HG02610 (cell line): Measurements from ENCODE around the gene ALDH3B1.

ENCODE experiments used
- ATAC-seq: cut with Tn5 transposase; IDR thresholded peaks from one replicate; pipeline ENCODE4 v1.9.1; 2021; ENCODE audit warnings: mild to moderate bottlenecking, moderate library complexity; ENCODE audit not compliant: unreplicated experiment

The ALDH3B1 gene

DNA sequence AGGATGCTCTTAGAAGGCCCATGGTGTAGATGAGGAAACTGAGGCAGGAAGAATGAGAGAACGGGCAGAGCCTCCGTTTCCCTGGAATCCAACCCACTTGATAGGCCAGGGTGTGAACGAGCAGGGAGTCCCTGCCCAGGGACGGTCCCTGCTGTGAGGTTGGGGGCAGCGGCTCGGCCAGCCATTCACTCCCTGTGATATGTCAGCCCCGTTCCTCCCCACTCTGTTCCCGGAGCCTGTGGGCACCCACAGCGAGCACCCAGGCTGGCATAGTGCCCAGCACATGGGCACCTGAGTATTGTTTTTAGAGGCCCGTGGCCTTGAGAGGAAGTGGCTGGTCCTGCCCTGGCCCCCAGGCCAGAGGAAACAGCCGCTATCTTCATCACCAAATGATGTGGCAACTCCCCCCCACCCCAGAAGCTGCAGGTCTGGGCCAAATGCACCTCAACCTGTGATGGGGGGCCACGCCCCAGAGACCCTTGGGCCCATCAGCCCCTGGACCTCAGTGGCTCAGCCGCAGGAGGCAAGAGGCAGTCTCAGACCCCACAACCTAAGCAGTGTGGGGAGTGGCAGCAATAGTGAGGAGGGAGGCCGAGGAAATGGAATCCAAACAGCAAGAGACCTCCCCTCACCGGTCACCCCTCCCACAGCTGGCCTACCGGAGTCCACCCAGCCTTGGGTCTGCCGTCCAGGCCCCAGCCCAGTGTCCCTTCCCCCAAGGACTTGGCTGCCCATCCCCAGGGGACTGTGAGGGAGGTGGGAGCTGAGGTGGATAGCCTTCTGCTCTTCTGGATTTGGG lies 2.1 kb downstream of the ALDH3B1 start:
- no peak for ATAC-seq

DNA sequence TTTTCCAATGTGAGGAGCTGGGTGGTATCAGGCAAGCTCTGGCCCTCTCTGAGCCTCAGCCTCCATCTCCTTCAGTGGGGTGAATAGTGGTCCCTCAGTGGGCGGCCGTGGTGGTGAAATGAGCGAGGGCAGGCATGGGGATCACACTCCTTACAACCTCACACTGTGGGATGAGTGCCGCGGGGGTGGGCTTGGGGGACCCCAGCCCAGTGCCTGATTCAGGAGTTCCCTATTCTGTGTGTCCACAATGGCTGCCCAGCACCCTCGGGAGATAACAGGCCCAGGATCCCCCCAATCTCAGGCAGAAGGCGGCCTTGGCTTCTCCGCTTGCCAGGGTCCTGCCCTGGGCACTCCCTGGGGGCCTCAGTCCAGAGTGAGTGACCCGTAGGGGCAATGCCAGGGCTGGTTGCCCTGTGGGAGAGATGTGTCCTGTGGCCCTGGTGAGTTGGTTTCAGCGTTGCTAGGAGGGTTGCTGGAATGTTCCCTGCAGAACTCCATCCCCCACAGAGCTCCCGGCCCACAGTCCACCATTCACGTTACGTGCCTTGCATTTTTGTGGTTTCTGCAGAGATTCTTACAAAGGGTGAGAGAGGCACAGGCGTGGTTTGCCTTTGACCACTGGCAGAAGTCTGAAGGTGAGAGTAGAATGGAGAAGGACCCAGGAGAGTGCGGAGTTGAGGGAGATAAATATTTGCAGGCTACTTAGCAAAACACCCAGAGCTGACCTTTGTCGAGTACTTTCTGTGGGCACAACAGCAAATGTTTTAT lies 2.9 kb downstream of the ALDH3B1 start:
- no peak for ATAC-seq

DNA sequence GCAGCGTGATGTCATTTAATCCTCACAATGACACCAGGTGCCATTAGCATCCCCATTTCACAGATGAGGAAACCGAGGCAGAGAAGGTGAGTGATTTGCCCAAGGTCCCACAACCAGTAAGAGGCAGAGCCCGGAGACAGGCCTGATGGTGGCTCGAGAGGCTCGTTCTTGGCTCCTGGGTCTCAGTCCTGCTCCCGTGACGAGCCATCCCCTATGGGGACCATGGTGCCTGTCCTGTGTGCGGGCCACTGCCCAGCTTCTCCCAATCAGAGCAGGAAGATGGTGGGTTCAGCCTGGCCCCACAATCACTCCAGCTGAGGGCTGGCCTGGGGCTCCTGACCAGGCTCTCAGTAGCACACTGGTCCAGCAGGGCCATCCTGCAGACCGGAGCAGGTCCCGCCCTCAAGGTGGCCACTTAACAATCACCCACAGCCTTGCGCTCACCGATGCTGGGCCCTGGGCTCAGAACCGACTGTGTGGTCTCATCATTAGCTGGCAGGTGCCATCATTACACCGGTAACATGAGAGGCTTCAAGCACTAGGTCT lies 3.6 kb downstream of the ALDH3B1 start:
- no peak for ATAC-seq

DNA sequence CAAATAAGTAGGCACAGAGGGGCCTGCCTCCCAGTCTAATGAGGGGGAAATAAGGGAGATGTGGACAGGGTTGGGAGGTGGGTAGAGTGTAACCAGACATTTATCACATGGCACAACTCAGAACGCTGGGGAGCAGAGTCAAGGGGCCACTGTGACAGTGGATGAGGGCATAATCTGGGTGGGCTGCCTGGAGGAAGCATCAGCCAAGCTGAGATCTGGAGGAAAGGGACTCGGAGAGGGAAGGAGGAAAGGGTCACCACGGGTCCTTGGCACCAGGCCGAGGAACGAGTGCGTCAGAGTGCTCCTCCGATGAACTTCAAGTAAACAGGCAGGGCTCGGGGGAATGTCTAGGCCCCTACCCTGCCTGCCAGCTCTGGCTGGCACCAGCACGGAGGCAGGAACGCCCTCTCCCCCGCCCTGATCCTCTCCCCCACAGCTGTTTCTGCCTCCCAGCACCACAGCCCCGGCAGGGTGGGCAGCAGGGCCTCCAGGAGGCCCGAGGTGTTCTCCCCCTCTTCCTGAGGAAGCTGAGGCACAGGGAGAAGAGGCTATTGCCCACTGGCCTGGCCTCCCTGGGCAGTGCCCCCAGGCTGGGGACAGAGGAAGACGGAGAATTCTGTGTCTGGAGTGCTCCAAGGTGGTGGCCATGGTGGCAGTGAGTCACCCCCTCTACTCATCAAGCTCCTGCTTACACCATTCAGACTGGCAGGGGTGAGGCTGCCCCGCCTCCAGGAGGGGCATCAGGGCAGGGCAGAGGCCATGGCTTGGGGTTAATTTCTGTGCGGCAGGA lies 4.2 kb downstream of the ALDH3B1 start:
- ATAC-seq = no peak

DNA sequence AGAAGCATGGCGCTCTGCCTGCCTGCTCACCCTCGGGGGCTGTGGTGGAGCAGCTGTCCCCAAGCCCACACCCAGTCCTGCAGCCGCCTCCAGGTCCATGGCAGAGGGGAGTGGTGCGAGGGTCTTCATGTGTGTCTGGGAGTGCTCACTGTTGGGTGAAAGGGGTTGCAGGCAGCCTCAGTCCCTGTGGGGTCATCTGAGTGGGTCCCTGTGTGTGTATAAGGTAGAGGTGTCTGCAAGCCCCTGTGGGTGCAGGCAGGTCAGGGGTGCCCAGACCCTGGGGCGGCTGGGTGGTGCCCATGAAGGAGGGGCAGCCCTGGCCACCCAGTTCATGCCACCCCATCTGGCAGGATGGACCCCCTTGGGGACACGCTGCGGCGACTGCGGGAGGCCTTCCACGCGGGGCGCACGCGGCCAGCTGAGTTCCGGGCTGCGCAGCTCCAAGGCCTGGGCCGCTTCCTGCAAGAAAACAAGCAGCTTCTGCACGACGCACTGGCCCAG lies 4.9 kb downstream of the ALDH3B1 start:
- ATAC-seq = no peak

DNA sequence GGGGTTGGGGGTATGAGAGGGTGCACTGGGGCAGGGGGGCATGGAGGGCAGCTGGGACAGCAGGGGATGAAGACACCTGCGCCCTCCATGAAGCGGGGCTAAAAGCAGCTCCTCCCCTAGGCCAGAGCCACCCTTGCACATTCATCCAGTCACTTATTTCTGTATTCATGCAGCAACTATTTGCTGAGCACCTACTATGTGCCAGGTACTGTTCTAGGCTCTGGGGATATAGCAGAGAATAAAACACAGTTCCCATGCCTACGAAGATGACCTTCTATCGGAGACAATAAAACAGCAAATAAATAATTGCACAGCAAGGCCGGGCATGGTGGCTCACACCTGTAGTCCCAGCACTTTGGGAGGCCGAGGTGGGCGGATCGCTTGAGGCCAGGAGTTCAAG lies 5.3 kb downstream of the ALDH3B1 start:
- ATAC-seq = no peak

DNA sequence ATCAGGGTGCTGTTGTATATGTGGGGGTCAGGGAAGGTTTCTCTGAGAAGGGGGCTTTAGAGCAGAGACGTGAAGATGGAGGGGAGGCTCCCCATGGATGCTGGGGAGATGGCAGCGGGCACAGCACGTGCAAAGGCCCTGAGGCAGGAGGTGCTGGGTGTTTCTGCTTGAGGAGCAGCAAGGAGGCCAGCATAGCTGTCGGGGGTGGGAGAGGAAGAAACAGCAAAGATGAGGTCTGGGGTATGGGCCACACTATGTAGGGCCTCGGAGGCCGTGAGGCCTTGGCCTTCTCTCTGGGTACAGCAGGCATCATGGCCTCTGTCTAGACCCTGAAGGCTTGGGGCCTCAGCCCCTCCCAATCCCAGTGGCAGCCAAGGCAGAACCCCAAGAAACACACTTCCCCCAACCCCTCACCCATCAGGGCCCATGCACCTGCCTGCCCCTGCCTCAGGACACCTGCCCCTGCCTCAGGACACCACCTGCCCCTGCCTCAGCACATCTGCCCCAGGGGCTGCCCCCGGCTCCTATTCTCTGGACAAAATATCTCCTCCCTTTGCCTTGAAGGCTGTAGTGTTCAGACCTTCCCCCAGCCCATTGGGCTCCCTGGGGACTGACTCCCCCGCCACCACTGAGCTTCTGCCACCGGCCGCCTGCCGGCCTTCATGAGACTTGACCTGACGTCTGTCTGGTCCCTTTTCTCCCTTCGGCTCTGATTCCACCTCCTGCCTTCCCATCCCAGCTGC lies 6.2 kb downstream of the ALDH3B1 start:
- no peak for ATAC-seq

DNA sequence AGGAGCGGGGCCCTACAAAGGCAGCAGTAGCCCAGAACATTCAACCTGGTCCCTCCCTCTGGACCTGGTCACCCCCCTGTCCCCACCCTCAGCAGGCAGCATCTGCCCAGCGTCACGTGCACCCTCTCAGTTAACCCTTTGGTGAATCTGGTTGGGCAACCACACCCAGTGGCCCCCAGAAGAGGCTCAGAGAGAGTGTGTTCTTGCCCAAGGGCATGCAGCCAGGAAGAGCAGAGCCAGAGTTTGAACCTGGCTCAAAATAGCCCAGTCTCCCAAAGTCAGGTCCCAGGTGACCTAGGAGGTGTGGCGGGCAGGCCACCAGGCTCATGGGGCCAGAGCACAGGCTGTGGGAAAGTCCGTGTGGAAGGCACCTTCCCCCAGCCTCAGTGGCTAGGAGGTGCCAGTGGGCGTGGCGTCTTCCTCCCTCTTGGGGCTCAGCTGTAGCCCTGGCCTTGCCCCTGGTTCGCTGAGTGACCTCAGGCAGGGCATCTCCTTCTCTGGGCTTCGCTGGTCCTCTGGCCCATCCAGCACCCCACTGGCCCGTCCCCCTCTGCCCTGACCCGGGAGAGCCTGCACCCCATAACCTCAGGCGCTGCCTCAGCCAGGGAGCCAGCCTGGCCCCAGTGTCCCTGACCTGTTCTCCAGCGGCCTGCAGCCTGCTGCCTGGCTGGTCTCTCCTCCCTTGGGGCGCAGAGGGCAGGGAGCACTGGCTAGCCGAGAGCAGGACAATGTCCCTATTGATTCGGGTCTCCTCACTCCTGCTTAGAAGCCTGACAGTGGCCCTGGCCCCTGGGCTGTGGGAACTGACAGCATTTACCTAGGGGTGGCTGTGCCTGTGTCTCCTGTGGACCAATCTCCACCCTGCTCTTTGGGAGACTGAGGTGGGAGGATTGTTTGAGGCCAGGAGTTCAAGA lies 7.0 kb downstream of the ALDH3B1 start:
- no peak for ATAC-seq

DNA sequence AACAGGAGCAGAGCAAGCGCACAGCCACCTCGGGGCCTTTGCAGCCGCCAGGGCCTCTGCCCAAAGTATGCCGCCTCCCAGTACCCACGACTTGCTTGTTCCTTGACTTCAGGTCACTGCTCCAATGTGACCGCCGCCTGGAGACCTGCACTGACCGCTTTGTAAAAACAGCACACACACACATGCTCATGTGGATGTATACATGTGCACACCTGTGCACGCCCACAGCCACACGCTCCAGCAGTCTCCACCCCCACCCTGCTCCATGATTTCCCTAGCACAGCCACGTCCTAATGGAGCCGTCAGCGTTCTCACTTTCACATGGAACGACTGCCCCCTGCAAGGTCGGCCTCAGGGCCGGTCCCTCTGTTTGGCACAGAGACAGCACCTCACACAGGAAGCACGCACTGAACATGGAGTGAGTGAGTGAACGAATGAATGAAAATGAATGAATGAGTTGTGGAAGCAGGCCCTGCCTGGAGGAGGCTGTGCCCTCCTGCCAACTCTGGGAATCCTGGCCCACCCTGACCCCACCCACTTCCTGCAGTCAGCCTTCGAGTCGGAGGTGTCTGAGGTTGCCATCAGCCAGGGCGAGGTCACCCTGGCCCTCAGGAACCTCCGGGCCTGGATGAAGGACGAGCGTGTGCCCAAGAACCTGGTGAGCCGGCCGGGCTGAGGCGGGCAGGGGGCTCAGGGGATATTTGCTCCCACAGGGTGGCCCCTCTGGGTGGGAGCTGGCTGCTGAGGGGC lies 8.0 kb downstream of the ALDH3B1 start:
- ATAC-seq = no peak

DNA sequence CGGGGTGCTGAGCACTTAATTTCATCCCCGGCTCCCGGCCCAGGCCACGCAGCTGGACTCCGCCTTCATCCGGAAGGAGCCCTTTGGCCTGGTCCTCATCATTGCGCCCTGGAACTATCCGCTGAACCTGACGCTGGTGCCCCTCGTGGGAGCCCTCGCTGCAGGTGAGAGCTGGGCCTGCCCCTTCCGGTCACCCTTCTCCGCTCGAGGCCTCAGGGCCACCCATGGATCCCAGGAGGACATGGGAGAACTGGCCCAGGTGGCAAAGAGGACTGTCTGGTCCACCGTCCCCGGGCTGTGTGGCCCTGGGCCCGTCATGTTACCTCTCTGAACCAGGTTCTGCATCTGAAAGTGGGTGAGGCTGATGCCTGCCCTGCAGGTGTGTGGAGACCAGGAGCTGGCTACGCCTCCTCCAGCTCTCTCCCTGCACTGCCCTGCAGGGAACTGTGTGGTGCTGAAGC lies 8.6 kb downstream of the ALDH3B1 start:
- ATAC-seq = no peak

DNA sequence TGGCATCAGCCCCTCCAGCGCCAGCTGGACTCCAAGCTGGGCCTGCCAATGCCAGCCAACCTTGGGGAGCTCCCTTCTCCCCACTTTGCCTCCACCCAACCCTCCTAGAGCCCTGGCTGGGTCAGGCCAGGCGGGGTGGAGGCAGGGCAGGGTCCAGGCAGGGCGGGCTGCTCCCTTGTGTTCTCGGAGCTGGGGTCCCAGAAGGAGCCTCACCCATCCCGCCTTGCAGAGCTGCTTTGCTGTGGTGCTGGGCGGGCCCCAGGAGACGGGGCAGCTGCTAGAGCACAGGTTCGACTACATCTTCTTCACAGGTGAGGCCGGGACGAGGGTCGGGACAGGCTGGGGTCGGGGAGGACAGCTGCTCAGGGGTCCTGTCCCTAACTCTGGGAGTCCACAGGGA lies 9.4 kb downstream of the ALDH3B1 start:
- ATAC-seq = no peak

DNA sequence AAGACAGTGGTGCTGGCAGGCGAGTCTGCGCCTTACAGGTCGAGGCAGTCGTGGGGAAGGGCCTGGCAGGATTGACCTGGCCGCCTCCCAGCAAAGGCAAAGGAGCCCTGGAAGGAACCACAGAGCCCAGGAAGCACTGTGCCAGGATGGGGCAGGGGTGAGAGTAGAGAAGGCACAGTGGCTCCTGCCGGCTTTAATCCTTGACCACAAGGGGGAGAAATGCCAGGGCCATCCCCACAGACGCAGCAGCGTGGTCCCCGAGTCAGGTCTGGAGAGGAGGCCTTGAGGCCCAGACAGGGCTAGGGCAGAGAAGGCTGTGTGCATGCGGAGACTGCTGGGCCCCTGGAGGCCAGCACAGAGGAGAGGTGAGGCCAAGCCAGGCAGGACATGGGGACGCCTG lies 10.4 kb downstream of the ALDH3B1 start:
- ATAC-seq = no peak

DNA sequence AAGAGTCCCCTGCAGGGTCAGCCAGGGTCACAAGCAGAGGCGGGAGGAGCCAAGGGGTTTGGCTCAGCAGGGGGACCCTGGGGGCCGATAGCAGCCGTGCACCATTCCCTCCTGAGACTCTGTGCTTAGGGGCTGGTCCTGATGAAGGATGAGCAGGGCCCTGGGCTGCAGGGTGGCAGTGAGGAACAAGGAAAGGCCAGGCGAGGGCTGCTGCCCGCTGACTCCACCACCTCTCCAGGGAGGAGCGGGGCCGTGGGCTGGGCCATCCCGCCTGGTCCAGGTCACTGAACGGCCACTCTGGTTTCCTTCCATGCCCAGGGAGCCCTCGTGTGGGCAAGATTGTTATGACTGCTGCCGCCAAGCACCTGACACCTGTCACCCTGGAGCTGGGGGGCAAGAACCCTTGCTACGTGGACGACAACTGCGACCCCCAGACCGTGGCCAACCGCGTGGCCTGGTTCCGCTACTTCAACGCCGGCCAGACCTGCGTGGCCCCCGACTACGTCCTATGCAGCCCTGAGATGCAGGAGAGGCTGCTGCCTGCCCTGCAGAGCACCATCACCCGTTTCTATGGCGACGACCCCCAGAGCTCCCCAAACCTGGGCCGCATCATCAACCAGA lies 11.2 kb downstream of the ALDH3B1 start:
- no peak for ATAC-seq

DNA sequence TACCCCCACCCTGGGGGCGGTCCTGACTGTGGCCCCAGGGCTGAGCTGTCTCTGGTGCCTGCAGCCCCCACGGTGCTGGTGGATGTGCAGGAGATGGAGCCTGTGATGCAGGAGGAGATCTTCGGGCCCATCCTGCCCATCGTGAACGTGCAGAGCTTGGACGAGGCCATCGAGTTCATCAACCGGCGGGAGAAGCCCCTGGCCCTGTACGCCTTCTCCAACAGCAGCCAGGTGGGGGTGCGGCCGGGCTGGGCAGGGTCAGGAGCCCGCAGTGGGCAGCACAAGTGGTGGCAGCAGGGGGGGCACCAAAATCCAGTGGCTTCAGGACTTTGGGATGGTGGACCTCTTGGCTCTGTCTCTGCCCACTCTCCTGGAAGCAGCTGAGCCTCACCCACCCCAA lies 12.4 kb downstream of the ALDH3B1 start:
- ATAC-seq = no peak

DNA sequence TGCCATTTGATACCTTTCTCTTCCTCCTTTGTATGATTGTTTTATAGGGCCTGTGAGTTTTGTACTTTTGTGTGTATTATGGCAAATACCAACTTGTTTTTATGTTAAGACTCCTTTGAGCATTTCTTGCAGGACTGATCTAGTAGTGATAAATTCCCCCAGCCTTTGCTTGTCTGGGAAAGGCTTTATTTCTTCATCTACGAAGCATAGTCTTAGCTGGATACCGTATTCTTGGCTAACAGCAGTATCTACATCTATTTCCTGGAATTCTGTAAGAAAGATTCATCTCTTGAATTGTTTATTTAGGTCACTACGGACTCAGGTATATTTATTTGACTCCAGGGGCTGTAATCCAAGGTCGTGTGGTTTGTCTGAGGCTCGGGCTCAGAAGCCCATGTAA lies 14.4 kb downstream of the ALDH3B1 start:
- no peak for ATAC-seq

DNA sequence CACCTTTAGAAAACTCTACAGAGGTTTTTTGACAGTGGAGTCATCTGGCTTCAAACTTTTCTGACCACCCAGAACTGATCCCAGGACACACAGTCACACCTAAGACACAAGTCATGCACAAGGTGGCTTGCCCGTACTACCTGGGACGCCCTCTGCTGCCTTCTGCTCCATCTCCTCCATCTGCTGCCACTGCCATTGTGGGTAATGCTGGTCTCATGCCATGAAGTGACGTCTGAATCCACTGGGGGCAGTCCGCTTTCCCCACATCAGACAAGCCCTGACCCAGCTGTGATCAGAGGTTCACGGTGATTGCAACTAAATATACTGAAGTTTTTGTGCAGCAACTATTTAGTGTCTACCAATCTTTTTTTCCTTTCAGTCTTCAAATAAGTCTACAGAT lies 14.9 kb downstream of the ALDH3B1 start:
- no peak for ATAC-seq

DNA sequence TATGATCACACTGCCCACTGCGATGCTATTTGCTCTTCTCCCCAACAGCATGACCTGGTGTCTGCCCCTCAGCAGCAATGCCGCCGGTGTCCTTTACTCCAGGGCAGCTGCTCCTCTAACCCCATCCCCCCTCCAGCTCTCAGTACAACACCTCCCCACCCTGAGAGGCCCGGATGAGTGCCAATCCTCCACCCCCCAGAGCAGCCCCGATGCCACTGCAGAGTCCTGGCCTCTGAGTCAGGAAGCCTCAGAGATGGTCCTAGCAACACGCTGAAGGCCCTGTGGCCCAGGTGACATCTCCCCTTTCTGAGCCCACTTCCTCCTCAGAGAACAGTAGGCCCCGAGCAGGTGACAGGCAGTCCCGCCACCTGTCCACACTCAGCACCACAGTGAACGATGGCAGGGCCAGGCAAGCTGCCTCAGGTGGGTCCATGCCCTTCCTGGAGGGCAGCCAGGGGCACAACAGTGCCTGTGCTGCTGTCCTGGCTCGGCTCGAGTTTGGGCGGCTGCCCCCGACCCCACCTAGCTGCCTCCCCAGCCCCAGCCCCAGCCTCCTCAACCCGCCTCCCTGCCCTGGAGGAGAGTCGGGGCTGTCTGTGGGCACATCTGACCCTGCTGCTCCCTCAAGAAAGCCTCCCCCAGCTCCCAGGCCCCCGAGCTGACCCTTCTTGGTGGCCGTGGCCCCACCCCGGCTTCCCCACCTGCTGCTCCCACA lies 16.4 kb downstream of the ALDH3B1 start:
- no peak for ATAC-seq

DNA sequence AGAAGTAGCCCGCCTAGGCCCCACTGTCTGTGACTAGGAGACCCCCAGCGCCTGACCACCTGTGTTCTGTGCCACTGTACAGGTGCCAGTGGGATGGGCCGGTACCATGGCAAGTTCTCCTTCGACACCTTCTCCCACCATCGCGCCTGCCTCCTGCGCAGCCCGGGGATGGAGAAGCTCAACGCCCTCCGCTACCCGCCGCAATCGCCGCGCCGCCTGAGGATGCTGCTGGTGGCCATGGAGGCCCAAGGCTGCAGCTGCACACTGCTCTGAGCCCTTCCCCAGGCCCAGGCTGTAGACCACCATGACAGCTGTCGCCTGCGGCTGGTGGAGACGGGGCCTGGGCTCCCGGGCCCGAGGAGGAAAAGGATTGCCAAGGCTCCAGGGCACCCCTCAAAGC lies 17.5 kb downstream of the ALDH3B1 start:
- no peak for ATAC-seq
